Ammon's horn (tissue), 1 donor: ENCODE results near the gene EPHX1.
A peak's percentile ranks its signal among the peaks of the same experiment; 100 is the strongest.

Experiments used
- DNase-seq: peaks from one replicate; pipeline ENCODE4 v3.0.0-alpha.2; 2016; ENCODE audit warnings: low spot score

EPHX1 gene

GRCh38 chr1:225842788-225843425 lies 33.0 kb downstream of the EPHX1 start:
- DNase-seq, result no peak

- DNase-seq, result no peak
Observed at GRCh38 chr1:225843426-225843795, 33.5 kb downstream of the EPHX1 start.

GRCh38 chr1:225844236-225845061 lies 34.5 kb downstream of the EPHX1 start:
- DNase-seq, result peak; percentile 43

- DNase-seq, result no peak
Observed at GRCh38 chr1:225845097-225845496, 35.2 kb downstream of the EPHX1 start.

- DNase-seq, result peak; percentile 74
Observed at GRCh38 chr1:225845571-225846259, 35.8 kb downstream of the EPHX1 start.

- peak; percentile 60 for DNase-seq
Observed at GRCh38 chr1:225846331-225847310, 36.7 kb downstream of the EPHX1 start.

GRCh38 chr1:225847610-225848009 lies 37.7 kb downstream of the EPHX1 start:
- no peak for DNase-seq

GRCh38 chr1:225848030-225848955 lies 38.4 kb downstream of the EPHX1 start:
- peak; percentile 93 for DNase-seq

- peak; percentile 50 for DNase-seq
Observed at GRCh38 chr1:225849925-225850324, 40.0 kb downstream of the EPHX1 start.

- DNase-seq, result no peak
Observed at GRCh38 chr1:225850370-225850769, 40.4 kb downstream of the EPHX1 start.

- DNase-seq, result no peak
Observed at GRCh38 chr1:225851805-225852204, 41.9 kb downstream of the EPHX1 start.

GRCh38 chr1:225852413-225853124 lies 42.6 kb downstream of the EPHX1 start:
- DNase-seq, result no peak

- DNase-seq, result no peak
Observed at GRCh38 chr1:225853441-225853840, 43.5 kb downstream of the EPHX1 start.

GRCh38 chr1:225855503-225856300 lies 45.8 kb downstream of the EPHX1 start:
- peak; percentile 43 for DNase-seq

- peak; percentile 81 for DNase-seq
Observed at GRCh38 chr1:225857256-225857655, 47.3 kb downstream of the EPHX1 start.

- no peak for DNase-seq
Observed at GRCh38 chr1:225859151-225859550, 49.2 kb downstream of the EPHX1 start.

GRCh38 chr1:225860107-225860506 lies 50.2 kb downstream of the EPHX1 start:
- no peak for DNase-seq

GRCh38 chr1:225860876-225861441 lies 51.0 kb downstream of the EPHX1 start:
- DNase-seq, result no peak
